K562 (cell line): ENCODE data around the gene SLC22A6.

ENCODE experiments used
- DACH1 ChIP-seq: fragments of 450-650 bp; IDR thresholded peaks from 2 replicates; pipeline ENCODE4 v1.6.1; 2018; ENCODE audit not compliant: partially characterized antibody
- FOXJ3 ChIP-seq: sonication (generic); formaldehyde crosslinking; IDR thresholded peaks from 2 replicates; pipeline ENCODE4 v1.4.0; 2020; ENCODE audit warnings: mild to moderate bottlenecking, missing genetic modification reagents

GRCh38 chr11:63001456-63001855 lies 16.7 kb upstream of the SLC22A6 start:
- TF ChIP-seq DACH1 (no peak), FOXJ3 (CRISPR knock-in tag) (no peak)
